H1 (cell line): ENCODE measurements around the gene NUDCD2. TPM values are rescaled to one million over a fixed set of nuclear protein-coding genes. Genes with fewer than 3 reads are reported as not detected.

Experiments used
- CTCF ChIA-PET: fragments of 300-600 bp; sonication (Branson Sonifier 250); formaldehyde crosslinking; loops from one replicate; lab custom pipeline; 2021; ENCODE audit not compliant: partially characterized antibody; lab: Charles Lee
- POLR2A ChIA-PET: fragments of 300-600 bp; sonication (Branson Sonifier 250); formaldehyde crosslinking; loops from one replicate; lab custom pipeline; 2021; ENCODE audit warnings: inconsistent platforms; ENCODE audit not compliant: partially characterized antibody; lab: Charles Lee
- DNase-seq, 2 experiments: peaks; one replicate each; pipeline versions ENCODE4 v3.0.0 to v3.0.0-alpha.2; 2010 to 2022; ENCODE audit warnings: low spot score in 2 of 2, low read depth in 1 of 2, mixed read lengths in 1 of 2
- FAIRE-seq: peaks from 2 replicates; lab custom pipeline; 2011; peaks lifted over from hg19 to GRCh38; lab: Jason Lieb, UNC
- H2AFZ ChIP-seq: 2 replicates; pipeline ENCODE4 v1.8.1; 2012; ENCODE audit warnings: low read length, inconsistent platforms
- H2AK5ac ChIP-seq: 2 replicates; pipeline ENCODE4 v1.6.1; 2013; ENCODE audit warnings: low read depth, low read length
- H2BK120ac ChIP-seq: replicated peaks from 2 replicates; pipeline ENCODE3; 2013; ENCODE audit warnings: low read depth, low read length, inconsistent platforms
- H2BK12ac ChIP-seq: 2 replicates; pipeline ENCODE4 v1.6.1; 2013; ENCODE audit warnings: low read depth, low read length
- H2BK15ac ChIP-seq: 2 replicates; pipeline ENCODE4 v1.6.1; 2013; ENCODE audit warnings: low read length
- H2BK20ac ChIP-seq: 2 replicates; pipeline ENCODE4 v1.6.1; 2013; ENCODE audit warnings: low read length
- H2BK5ac ChIP-seq: 2 replicates; pipeline ENCODE4 v1.6.1; 2013; ENCODE audit warnings: low read depth, low read length
- H3K14ac ChIP-seq: 2 replicates; pipeline ENCODE4 v1.6.1; 2013; ENCODE audit warnings: inconsistent platforms; ENCODE audit not compliant: insufficient read length
- H3K18ac ChIP-seq: 2 replicates; pipeline ENCODE4 v1.6.1; 2013; ENCODE audit warnings: low read length; ENCODE audit errors: extremely low read depth
- H3K23ac ChIP-seq: 2 replicates; pipeline ENCODE4 v1.6.1; 2013; ENCODE audit warnings: inconsistent platforms; ENCODE audit not compliant: insufficient read length
- H3K23me2 ChIP-seq: 2 replicates; pipeline ENCODE4 v1.6.1; 2013; ENCODE audit warnings: low read depth, low read length
- H3K27ac ChIP-seq: 2 replicates; pipeline ENCODE4 v1.6.1; 2011; ENCODE audit warnings: low read depth, low read length, inconsistent platforms
- H3K27me3 ChIP-seq, 4 experiments: replicated peaks in 1 of 4; 1 replicate in 1 of 4; 2 replicates in 3 of 4; pipeline versions ENCODE4 v1.6.1 to v1.8.1; 2011 to 2013; ENCODE audit warnings: low read length in 3 of 4, mild to moderate bottlenecking in 3 of 4, inconsistent platforms in 2 of 4, mixed read lengths in 2 of 4, moderate library complexity in 1 of 4; ENCODE audit not compliant: control insufficient read depth in 3 of 4, insufficient read depth in 3 of 4; ENCODE audit errors: extremely low read depth in 1 of 4
- H3K36me3 ChIP-seq, 4 experiments: 2 replicates each; pipeline versions ENCODE4 v1.6.1 to v1.8.1; 2011 to 2013; ENCODE audit warnings: mild to moderate bottlenecking in 4 of 4, low read length in 3 of 4, moderate library complexity in 2 of 4, control low read depth in 1 of 4, inconsistent platforms in 1 of 4; ENCODE audit not compliant: insufficient read depth in 4 of 4, control insufficient read depth in 2 of 4
- H3K4ac ChIP-seq: replicated peaks from 2 replicates; pipeline ENCODE3; 2013; ENCODE audit warnings: low read length, low read depth, mixed read lengths, inconsistent platforms; ENCODE audit not compliant: insufficient read length
- H3K4me1 ChIP-seq, 4 experiments: replicated peaks in 1 of 4; 1 replicate in 1 of 4; 2 replicates in 3 of 4; pipeline versions ENCODE4 v1.6.1 to v1.8.1; 2011 to 2013; ENCODE audit warnings: low read length in 3 of 4, inconsistent platforms in 2 of 4, mixed read lengths in 1 of 4; ENCODE audit not compliant: insufficient read depth in 4 of 4, control insufficient read depth in 3 of 4
- H3K4me2 ChIP-seq, 2 experiments: 2 replicates each; pipeline versions ENCODE4 v1.6.1 to v1.8.1; 2011 to 2013; ENCODE audit warnings: low read depth in 2 of 2, low read length in 2 of 2, control low read depth in 1 of 2, inconsistent platforms in 1 of 2, mild to moderate bottlenecking in 1 of 2; ENCODE audit not compliant: insufficient read depth in 1 of 2
- H3K4me3 ChIP-seq, 4 experiments: fragments of 200-600, 300-600 bp in 1 of 4; sonication (generic), shearing (Covaris generic), sonication (Bioruptor Twin) in 1 of 4; 2 replicates each; pipeline versions ENCODE4 v1.5.1 to v1.8.1; 2011 to 2016; ENCODE audit warnings: low read length in 4 of 4, low read depth in 3 of 4, control low read depth in 2 of 4, inconsistent platforms in 2 of 4, mild to moderate bottlenecking in 2 of 4, mixed read lengths in 1 of 4, moderate library complexity in 1 of 4; ENCODE audit not compliant: insufficient read depth in 2 of 4; ENCODE audit errors: extremely low read depth in 1 of 4
- H3K56ac ChIP-seq: replicated peaks from 2 replicates; pipeline ENCODE3; 2013; ENCODE audit warnings: low read depth, mild to moderate bottlenecking, mixed read lengths, low read length, inconsistent platforms; ENCODE audit not compliant: insufficient read length
- H3K79me1 ChIP-seq: 2 replicates; pipeline ENCODE4 v1.6.1; 2013; ENCODE audit warnings: low read depth, low read length, control low read depth
- H3K79me2 ChIP-seq, 2 experiments: 2 replicates each; pipeline versions ENCODE4 v1.6.1 to v1.8.1; 2012 to 2013; ENCODE audit warnings: low read length in 2 of 2, mild to moderate bottlenecking in 2 of 2, inconsistent platforms in 1 of 2; ENCODE audit not compliant: insufficient read depth in 2 of 2, control insufficient read depth in 1 of 2
- H3K9ac ChIP-seq, 4 experiments: replicated peaks in 1 of 4; 1 replicate in 1 of 4; 2 replicates in 3 of 4; pipeline versions ENCODE4 v1.6.1 to v1.8.1; 2011 to 2013; ENCODE audit warnings: low read depth in 3 of 4, low read length in 3 of 4, control low read depth in 2 of 4, mild to moderate bottlenecking in 2 of 4, moderate library complexity in 2 of 4, inconsistent platforms in 1 of 4; ENCODE audit errors: extremely low read depth in 1 of 4
- H3K9me3 ChIP-seq, 2 experiments: 2 replicates each; pipeline versions ENCODE4 v1.6.1 to v1.8.1; 2012 to 2013; ENCODE audit warnings: mild to moderate bottlenecking in 2 of 2, moderate library complexity in 2 of 2, control low read depth in 1 of 2, inconsistent platforms in 1 of 2, low read depth in 1 of 2, low read length in 1 of 2, mixed read lengths in 1 of 2; ENCODE audit not compliant: insufficient read depth in 2 of 2
- H4K20me1 ChIP-seq, 2 experiments: replicated peaks in 1 of 2; 2 replicates each; pipeline versions ENCODE3 to v1.8.1; 2011 to 2013; ENCODE audit warnings: inconsistent platforms in 2 of 2, low read length in 2 of 2, mild to moderate bottlenecking in 1 of 2; ENCODE audit not compliant: insufficient read depth in 2 of 2, control insufficient read depth in 1 of 2
- H4K5ac ChIP-seq: 2 replicates; pipeline ENCODE4 v1.6.1; 2013; ENCODE audit warnings: low read length, low read depth, mixed read lengths, inconsistent platforms; ENCODE audit not compliant: insufficient read length
- H4K8ac ChIP-seq: 2 replicates; pipeline ENCODE4 v1.8.0; 2013; ENCODE audit warnings: mild to moderate bottlenecking, moderate library complexity, low read length, inconsistent platforms; ENCODE audit not compliant: insufficient read depth; ENCODE audit errors: extremely low read depth
- H4K91ac ChIP-seq: replicated peaks from 2 replicates; pipeline ENCODE3; 2013; ENCODE audit warnings: low read length, mixed read lengths, inconsistent platforms; ENCODE audit not compliant: insufficient read length
- BACH1 ChIP-seq: IDR thresholded peaks from 2 replicates; pipeline ENCODE4 v1.6.1; 2012; ENCODE audit warnings: low read length, improper control_type of control experiment
- CBX5 ChIP-seq: fragments of 300-800, 300-1000 bp; sonication (generic); IDR thresholded peaks from 2 replicates; pipeline ENCODE4 v1.7.1; 2016; ENCODE audit warnings: antibody characterized with exemption, low read length, low read depth
- EP300 ChIP-seq, 2 experiments: IDR thresholded peaks; 1 replicate in 1 of 2; 2 replicates in 1 of 2; pipeline ENCODE4 v1.6.1; 2011 to 2012; ENCODE audit warnings: low read depth in 2 of 2, low read length in 2 of 2, mild to moderate bottlenecking in 2 of 2, borderline replicate concordance in 1 of 2, inconsistent platforms in 1 of 2, moderate library complexity in 1 of 2
- HDAC2 ChIP-seq, 2 experiments: fragments of 300-600 bp in 1 of 2; sonication (generic) in 1 of 2; IDR thresholded peaks; 2 replicates each; pipeline ENCODE4 v1.6.1; 2011 to 2012; ENCODE audit warnings: low read depth in 2 of 2, low read length in 2 of 2, mild to moderate bottlenecking in 2 of 2, moderate library complexity in 2 of 2, borderline replicate concordance in 1 of 2, inconsistent platforms in 1 of 2
- JUND ChIP-seq: IDR thresholded peaks from 2 replicates; pipeline ENCODE4 v1.6.1; 2011; ENCODE audit warnings: mild to moderate bottlenecking, improper control_type of control experiment, low read length
- KDM1A ChIP-seq: fragments of 200-600, 300-600 bp; sonication (generic); IDR thresholded peaks from 2 replicates; pipeline ENCODE4 v1.7.1; 2016; ENCODE audit warnings: mild to moderate bottlenecking, low read length, borderline replicate concordance
- POLR2AphosphoS5 ChIP-seq: IDR thresholded peaks from 2 replicates; pipeline ENCODE4 v1.6.1; 2011; ENCODE audit warnings: low read depth, low read length
- POU5F1 ChIP-seq: IDR thresholded peaks from 2 replicates; pipeline ENCODE4 v1.6.1; 2011; ENCODE audit warnings: low read depth, mild to moderate bottlenecking, low read length, moderate library complexity
- RXRA ChIP-seq: IDR thresholded peaks from 2 replicates; pipeline ENCODE4 v1.6.1; 2011; ENCODE audit warnings: low read depth, mild to moderate bottlenecking, low read length, moderate library complexity; ENCODE audit not compliant: insufficient read depth
- SAP30 ChIP-seq: fragments of 300-600 bp; sonication (generic); IDR thresholded peaks from 2 replicates; pipeline ENCODE4 v1.7.1; 2012; ENCODE audit warnings: low read length, moderate library complexity, mild to moderate bottlenecking, inconsistent platforms; ENCODE audit not compliant: insufficient read depth, insufficient replicate concordance
- SIRT6 ChIP-seq: IDR thresholded peaks from one replicate; pipeline ENCODE4 v1.7.1; 2012; ENCODE audit warnings: low read length, inconsistent platforms
- USF2 ChIP-seq: IDR thresholded peaks from 2 replicates; pipeline ENCODE4 v1.6.1; 2011; ENCODE audit warnings: low read length, improper control_type of control experiment
- WGBS, 2 experiments: shearing (Covaris generic) in 1 of 2; methylation state at CpG; one replicate each; pipeline versions ENCODE4 v1.1.6 to v1.1.7; 2013 to 2015; ENCODE audit warnings: low lambda C conversion rate in 2 of 2, mixed read lengths in 2 of 2, inconsistent platforms in 1 of 2, low coverage in 1 of 2, missing lambda C conversion rate in 1 of 2; ENCODE audit not compliant: insufficient replicate concordance in 2 of 2, insufficient coverage in 1 of 2, insufficient read length in 1 of 2; ENCODE audit errors: extremely low coverage in 1 of 2, missing lambda C conversion rate in 1 of 2; 5-methylcytosine and 5-hydroxymethylcytosine counted together
- polyA plus RNA-seq, 7 experiments: library from polyadenylated mRNA; depleted of rRNA in 3 of 7; stranded (reverse) in 5 of 7; unstranded in 2 of 7; fragments of >200 nt in 5 of 7; fragments of 200-250 nt in 2 of 7; gene quantifications; 1 replicate in 5 of 7; 2 replicates in 1 of 7; 4 replicates in 1 of 7; pipeline versions ENCODE4 v1.2.1 to v1.2.3, GENCODE V29; 2011 to 2013; ENCODE audit warnings: missing spikeins in 2 of 7, mixed read lengths in 2 of 7
- total RNA-seq: library from RNA; stranded (reverse); fragmentation: NEBNext Ultra II Directional; extraction: Animal tissue kit (Norgen Biotek cat#: 25700); gene quantifications from 2 replicates; pipeline ENCODE4 v1.2.1, GENCODE V29; 2021

The NUDCD2 gene
- total and polyA plus RNA-seq, 2 of the 8 experiments (the other 6 are each of a cell fraction or from before 2014, with no cell fraction given), result 12.2 to 59.5 TPM

GRCh38 chr5:163434401-163434866, 25.5 kb downstream of the NUDCD2 start:
- no peak overlapping the region for H3K27ac ChIP-seq
- no peak overlapping the region for H3K23ac ChIP-seq
- H2BK120ac ChIP-seq, result no peak overlapping the region
- no peaks in the 10 kb centered on the region for H3K79me1 ChIP-seq
- H3K4ac ChIP-seq, result no peak overlapping the region
- 91% methylated on average over 3 of the region's 3 CpGs; no CpG with 5 or more reads in 1 of the 2 experiments for WGBS, 2 experiments
- no peak overlapping the region for H2BK15ac ChIP-seq
- POLR2A ChIA-PET, result interaction anchor here (0.9 kb wide), 1 partner anchor 20 kb away, joined by 3 read pairs; no protein-coding TSS in a partner anchor
- no peak overlapping the region for H3K18ac ChIP-seq
- DNase-seq, result no peak
- H4K8ac ChIP-seq, result no peak overlapping the region
- H3K4me1 ChIP-seq, result peaks cover 0 to 3% (median under 1%) of the 10 kb centered on the region in 4 experiments; a peak in 2 of 7 replicates
- no peak overlapping the region for H2AFZ ChIP-seq
- CTCF ChIA-PET, result interaction anchor here (1.2 to 1.6 kb wide), 2 partner anchors 25 to 26 kb away, joined by 3 read pairs; no protein-coding TSS in a partner anchor
- no peak overlapping the region for H2BK12ac ChIP-seq
- no peak overlapping the region for H3K14ac ChIP-seq
- H4K20me1 ChIP-seq, result peaks cover 4 to 10% of the 10 kb centered on the region in 2 experiments
- no peak overlapping the region for H3K56ac ChIP-seq
- H4K5ac ChIP-seq, result no peak overlapping the region
- H2BK20ac ChIP-seq, result no peak overlapping the region
- H3K9me3 ChIP-seq, result no peaks in the 10 kb centered on the region
- H3K27me3 ChIP-seq, result no peaks in the 10 kb centered on the region
- no peak for FAIRE-seq
- peaks cover 0 to 5% (median 4%) of the 10 kb centered on the region in 4 experiments; a peak in 4 of 8 replicates for H3K36me3 ChIP-seq
- H3K23me2 ChIP-seq, result peaks cover 4% of the 10 kb centered on the region; the same call in 1 of the 2 replicates
- no peak overlapping the region for H3K9ac ChIP-seq
- H3K79me2 ChIP-seq, result peaks cover 14 to 23% of the 10 kb centered on the region in 2 experiments
- H4K91ac ChIP-seq, result no peak overlapping the region
- no peak overlapping the region for H3K4me2 ChIP-seq
- no peak overlapping the region for H3K4me3 ChIP-seq
- H2AK5ac ChIP-seq, result no peak overlapping the region
- H2BK5ac ChIP-seq, result no peak overlapping the region
- TF ChIP-seq KDM1A, result no peak
- no peak for TF ChIP-seq SAP30
- TF ChIP-seq USF2, result no peak
- no peak for TF ChIP-seq BACH1
- TF ChIP-seq RXRA, result no peak
- no peak for TF ChIP-seq HDAC2 (IDR thresholded peaks at IDR 0.05; ENCODE audit: borderline replicate concordance in 1 of 2, low read depth in 2 of 2, low read length in 2 of 2)
- TF ChIP-seq CBX5, result no peak
- no peak for TF ChIP-seq POU5F1
- TF ChIP-seq EP300 (IDR thresholded peaks at IDR 0.05; ENCODE audit: borderline replicate concordance in 1 of 2, low read depth in 2 of 2, low read length in 2 of 2), result no peak
- TF ChIP-seq POLR2AphosphoS5, result no peak
- no peak for TF ChIP-seq SIRT6
- TF ChIP-seq JUND, result no peak
